AG04450 (cell line): ENCODE results near the gene NCAM1. TPM values are rescaled to one million over a fixed set of nuclear protein-coding genes. Genes with fewer than 3 reads are reported as not detected.

Source experiments
- CTCF ChIA-PET: fragments of 300-600, 350-600 bp; formaldehyde crosslinking; extraction: SDS; loops from one replicate; lab custom pipeline; 2022; ENCODE audit warnings: antibody characterized with exemption, inconsistent platforms; lab: Charles Lee
- POLR2A ChIA-PET: fragments of 350-600 bp; formaldehyde crosslinking; extraction: SDS; loops from one replicate; lab custom pipeline; 2021; ENCODE audit warnings: antibody characterized with exemption, inconsistent platforms; lab: Yijun Ruan, JAX
- DNase-seq: peaks from one replicate; pipeline ENCODE4 v3.0.0-alpha.2; 2011; ENCODE audit warnings: low read depth, low spot score
- H3K27ac ChIP-seq: one replicate; pipeline ENCODE4 v1.5.1; 2012; ENCODE audit warnings: low read depth, low read length, control low read depth
- H3K27me3 ChIP-seq: one replicate; pipeline ENCODE4 v1.6.0; 2012; ENCODE audit warnings: low read length; ENCODE audit not compliant: control insufficient read depth, insufficient read depth
- H3K4me3 ChIP-seq: 2 replicates; pipeline ENCODE4 v1.5.1; 2011; ENCODE audit warnings: mild to moderate bottlenecking, low read depth, low read length, control low read depth
- H3K9me3 ChIP-seq: 2 replicates; pipeline ENCODE4 v1.5.1; 2012; ENCODE audit warnings: low read length; ENCODE audit not compliant: control insufficient read depth, insufficient read depth
- polyA plus RNA-seq: library from polyadenylated mRNA; depleted of rRNA; stranded (reverse); fragments of >200 nt; gene quantifications from 2 replicates; pipeline ENCODE4 v1.2.3, GENCODE V29; 2011
- TF ChIP-seq, protein P1 (sequence below): IDR thresholded peaks from 2 replicates; pipeline ENCODE4 v1.5.1; 2011; ENCODE audit warnings: low read depth, low read length, control low read depth, inconsistent platforms

The NCAM1 gene
- polyA plus RNA-seq, 1 experiment = not detected

GRCh38 chr11:113273720-113274119 lies 312.5 kb downstream of the NCAM1 start:
- no peaks in the 10 kb centered on the region for H3K9me3 ChIP-seq
- no peak overlapping the region for H3K27ac ChIP-seq
- no peak overlapping the region for H3K4me3 ChIP-seq
- DNase-seq = no peak
- TF ChIP-seq, protein P1, sequence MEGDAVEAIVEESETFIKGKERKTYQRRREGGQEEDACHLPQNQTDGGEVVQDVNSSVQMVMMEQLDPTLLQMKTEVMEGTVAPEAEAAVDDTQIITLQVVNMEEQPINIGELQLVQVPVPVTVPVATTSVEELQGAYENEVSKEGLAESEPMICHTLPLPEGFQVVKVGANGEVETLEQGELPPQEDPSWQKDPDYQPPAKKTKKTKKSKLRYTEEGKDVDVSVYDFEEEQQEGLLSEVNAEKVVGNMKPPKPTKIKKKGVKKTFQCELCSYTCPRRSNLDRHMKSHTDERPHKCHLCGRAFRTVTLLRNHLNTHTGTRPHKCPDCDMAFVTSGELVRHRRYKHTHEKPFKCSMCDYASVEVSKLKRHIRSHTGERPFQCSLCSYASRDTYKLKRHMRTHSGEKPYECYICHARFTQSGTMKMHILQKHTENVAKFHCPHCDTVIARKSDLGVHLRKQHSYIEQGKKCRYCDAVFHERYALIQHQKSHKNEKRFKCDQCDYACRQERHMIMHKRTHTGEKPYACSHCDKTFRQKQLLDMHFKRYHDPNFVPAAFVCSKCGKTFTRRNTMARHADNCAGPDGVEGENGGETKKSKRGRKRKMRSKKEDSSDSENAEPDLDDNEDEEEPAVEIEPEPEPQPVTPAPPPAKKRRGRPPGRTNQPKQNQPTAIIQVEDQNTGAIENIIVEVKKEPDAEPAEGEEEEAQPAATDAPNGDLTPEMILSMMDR = no peak
- H3K27me3 ChIP-seq = no peaks in the 10 kb centered on the region
- POLR2A ChIA-PET = no interaction called here
- CTCF ChIA-PET = no interaction called here

GRCh38 chr11:113274713-113275582 lies 313.7 kb downstream of the NCAM1 start:
- ChIA-PET CTCF (interaction anchor here (0.7 to 1.4 kb wide), 2 partner anchors 496 to 687 kb away, joined by 3 read pairs; no protein-coding TSS in a partner anchor), POLR2A (no interaction called here)
- no peak overlapping the region for H3K4me3 ChIP-seq
- no peaks in the 10 kb centered on the region for H3K27me3 ChIP-seq
- TF ChIP-seq, protein P1 = no peak
- no peaks in the 10 kb centered on the region for H3K9me3 ChIP-seq
- H3K27ac ChIP-seq = no peak overlapping the region
- no peak for DNase-seq

DNA sequence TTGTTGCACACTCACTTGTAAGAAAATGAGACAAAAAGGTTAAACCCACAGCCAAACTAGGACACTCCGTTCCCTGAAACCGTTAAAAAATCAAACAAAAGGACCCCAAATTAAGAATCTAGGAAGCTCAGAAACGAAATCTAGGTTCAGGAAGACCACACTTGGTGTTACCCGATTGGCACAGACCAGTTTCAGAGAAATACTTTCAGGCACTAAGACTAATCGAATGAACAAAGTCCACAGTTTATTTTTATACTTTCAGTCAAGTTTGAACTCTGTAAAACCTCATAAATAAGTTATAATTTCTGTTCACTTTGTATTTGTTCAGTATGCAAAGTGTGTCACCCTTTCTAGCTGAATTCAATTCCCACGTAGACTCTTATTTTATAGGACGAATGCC lies 314.4 kb downstream of the NCAM1 start:
- no peaks in the 10 kb centered on the region for H3K27me3 ChIP-seq
- CTCF ChIA-PET = interaction anchor here (0.7 to 1.4 kb wide), 2 partner anchors 495 to 687 kb away, joined by 3 read pairs; no protein-coding TSS in a partner anchor
- TF ChIP-seq, protein P1 = no peak
- POLR2A ChIA-PET = no interaction called here
- no peaks in the 10 kb centered on the region for H3K9me3 ChIP-seq
- DNase-seq = no peak
- H3K4me3 ChIP-seq = no peak overlapping the region
- H3K27ac ChIP-seq = no peak overlapping the region

DNA sequence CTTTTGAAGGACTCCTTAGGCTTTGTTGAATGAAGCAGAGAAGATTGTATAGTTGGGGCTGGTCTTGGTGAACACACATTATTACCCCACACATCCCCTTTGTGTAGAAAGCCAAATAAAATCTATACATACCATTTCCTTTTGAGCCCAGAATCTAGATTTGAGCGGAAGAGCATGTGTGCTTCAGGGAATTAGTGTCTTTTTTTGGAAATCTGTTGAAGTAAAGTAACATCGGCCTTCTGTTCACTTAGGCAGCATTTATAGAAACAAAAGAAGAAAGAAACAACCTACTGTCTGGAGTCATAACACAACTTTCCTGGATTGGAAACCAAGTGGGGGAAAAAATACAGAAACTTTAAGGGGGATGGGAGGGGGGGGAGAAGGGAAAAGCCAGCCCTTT lies 315.2 kb downstream of the NCAM1 start:
- H3K9me3 ChIP-seq = no peaks in the 10 kb centered on the region
- TF ChIP-seq, protein P1 = no peak
- H3K27ac ChIP-seq = no peak overlapping the region
- CTCF ChIA-PET = no interaction called here
- no peaks in the 10 kb centered on the region for H3K27me3 ChIP-seq
- no peak for DNase-seq
- H3K4me3 ChIP-seq = no peak overlapping the region
- POLR2A ChIA-PET = no interaction called here

DNA sequence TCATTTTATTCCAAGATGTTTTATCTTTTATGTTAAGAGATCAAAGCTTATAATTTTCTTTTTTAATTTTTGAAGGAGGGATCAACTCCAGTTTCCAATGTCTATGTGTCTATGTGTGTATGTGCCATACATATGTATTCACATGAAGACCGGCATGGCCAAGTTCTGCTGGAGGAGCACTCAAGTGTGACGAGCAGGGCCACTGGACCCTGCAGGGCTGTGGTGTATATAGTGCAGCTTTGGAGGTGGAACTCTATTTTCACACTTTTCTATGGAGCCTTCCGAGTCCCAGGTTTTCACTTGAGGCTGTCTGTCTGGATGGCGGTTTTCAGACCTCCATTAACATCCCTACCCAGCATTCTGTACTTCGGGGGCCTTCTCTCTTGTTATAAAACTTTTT lies 316.7 kb downstream of the NCAM1 start:
- ChIA-PET CTCF (interaction anchor here (0.6 kb wide), 1 partner anchor 166 kb away, joined by 6 read pairs; no protein-coding TSS in a partner anchor), POLR2A (no interaction called here)
- TF ChIP-seq, protein P1 = no peak
- no peak overlapping the region for H3K4me3 ChIP-seq
- no peaks in the 10 kb centered on the region for H3K9me3 ChIP-seq
- no peak overlapping the region for H3K27ac ChIP-seq
- no peaks in the 10 kb centered on the region for H3K27me3 ChIP-seq
- DNase-seq = no peak
